ENCODE results near the gene TRAP1. TPM values are rescaled to one million over a fixed set of nuclear protein-coding genes. Genes with fewer than 3 reads are reported as not detected.

Gene TRAP1
- total and polyA plus RNA-seq, 12 donors = 59.8 to 113 (median 87.9) TPM

DNA sequence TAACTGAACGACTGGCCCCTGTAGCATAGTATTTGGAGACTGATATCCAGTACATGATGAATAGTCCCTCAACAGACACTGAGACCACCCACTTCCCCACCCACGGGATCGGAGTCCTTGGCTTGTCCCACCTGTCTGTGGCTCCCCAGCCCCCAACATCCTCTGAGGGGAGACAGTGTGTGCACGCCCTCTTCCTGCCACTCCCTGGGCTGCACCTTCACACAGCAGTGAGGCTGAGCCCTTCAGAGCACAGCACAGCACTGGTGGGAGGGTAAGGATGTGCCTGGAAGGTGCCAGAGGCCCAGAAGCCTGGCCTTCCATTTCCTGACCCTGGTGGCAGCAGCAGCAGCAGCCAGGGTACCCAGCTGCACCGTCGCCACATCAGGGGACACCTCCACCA, 51.8 kb downstream of the TRAP1 start:
- no peak overlapping the region for H3K27ac ChIP-seq
- TF ChIP-seq, protein P1, sequence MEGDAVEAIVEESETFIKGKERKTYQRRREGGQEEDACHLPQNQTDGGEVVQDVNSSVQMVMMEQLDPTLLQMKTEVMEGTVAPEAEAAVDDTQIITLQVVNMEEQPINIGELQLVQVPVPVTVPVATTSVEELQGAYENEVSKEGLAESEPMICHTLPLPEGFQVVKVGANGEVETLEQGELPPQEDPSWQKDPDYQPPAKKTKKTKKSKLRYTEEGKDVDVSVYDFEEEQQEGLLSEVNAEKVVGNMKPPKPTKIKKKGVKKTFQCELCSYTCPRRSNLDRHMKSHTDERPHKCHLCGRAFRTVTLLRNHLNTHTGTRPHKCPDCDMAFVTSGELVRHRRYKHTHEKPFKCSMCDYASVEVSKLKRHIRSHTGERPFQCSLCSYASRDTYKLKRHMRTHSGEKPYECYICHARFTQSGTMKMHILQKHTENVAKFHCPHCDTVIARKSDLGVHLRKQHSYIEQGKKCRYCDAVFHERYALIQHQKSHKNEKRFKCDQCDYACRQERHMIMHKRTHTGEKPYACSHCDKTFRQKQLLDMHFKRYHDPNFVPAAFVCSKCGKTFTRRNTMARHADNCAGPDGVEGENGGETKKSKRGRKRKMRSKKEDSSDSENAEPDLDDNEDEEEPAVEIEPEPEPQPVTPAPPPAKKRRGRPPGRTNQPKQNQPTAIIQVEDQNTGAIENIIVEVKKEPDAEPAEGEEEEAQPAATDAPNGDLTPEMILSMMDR (IDR thresholded peaks at IDR 0.05) = no peak
- no peak for TF ChIP-seq POLR2A (IDR thresholded peaks at IDR 0.05)
- no peak overlapping the region for H3K4me3 ChIP-seq
- DNase-seq = no peak
- intact Hi-C loops (cut with DNase I) = no loop called here
- no peaks in the 10 kb centered on the region for H3K9me3 ChIP-seq (replicated peaks in 1 of 3)
- H3K27me3 ChIP-seq = no peaks in the 10 kb centered on the region
- H3K4me1 ChIP-seq (replicated peaks in 1 of 2) = no peaks in the 10 kb centered on the region
- H3K36me3 ChIP-seq (replicated peaks in 1 of 2) = peaks cover 0 to 36% of the 10 kb centered on the region in 2 donors
- 76 to 86% (median 82%) methylated on average over 6 of the region's 6 CpGs for WGBS, 4 donors

DNA sequence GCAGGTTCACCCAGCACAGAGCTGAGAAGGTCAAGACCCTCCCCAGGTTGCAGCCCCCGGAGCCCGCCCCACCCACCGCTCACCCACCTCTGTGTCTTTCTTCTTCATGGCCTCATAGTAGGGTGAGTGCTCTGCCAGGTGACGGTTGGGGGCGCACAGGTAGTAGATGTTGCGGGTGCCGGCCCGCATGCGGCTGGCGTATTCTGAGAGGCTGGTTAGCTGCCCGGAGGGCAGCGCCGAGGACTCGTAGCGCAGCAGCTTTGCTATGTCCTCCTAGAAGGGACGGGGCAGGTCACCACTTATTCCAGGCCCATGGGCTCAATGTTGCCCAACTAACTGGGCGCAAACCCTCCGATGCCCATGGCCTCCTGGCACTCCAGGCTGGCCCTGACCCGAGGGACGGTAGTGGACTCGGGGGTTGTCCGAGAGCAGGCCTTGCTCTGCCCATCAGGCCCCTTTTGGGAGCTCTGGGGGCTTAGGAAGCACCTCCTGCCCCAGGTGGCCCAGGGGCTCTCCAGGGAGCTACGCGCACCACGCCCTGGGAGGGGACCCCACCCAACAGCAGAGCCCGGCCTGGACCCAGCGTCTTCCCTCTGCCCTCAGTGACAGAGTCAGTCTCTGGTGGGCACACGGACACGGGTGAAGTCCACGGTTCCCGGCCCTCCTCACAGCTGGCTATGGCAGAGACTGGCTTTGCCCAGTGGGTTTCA, 53.0 kb downstream of the TRAP1 start:
- H3K4me1 ChIP-seq (replicated peaks in 1 of 2) = no peaks in the 10 kb centered on the region
- DNase-seq = no peak
- H3K4me3 ChIP-seq = no peak overlapping the region
- 94 to 96% (median 95%) methylated on average over 15 to 31 of the region's 31 CpGs for WGBS, 4 donors
- intact Hi-C loops (cut with DNase I) = no loop called here
- TF ChIP-seq, protein P1 (IDR thresholded peaks at IDR 0.05) = no peak
- TF ChIP-seq POLR2A (IDR thresholded peaks at IDR 0.05) = no peak
- peaks cover 0 to 42% of the 10 kb centered on the region in 2 donors for H3K36me3 ChIP-seq (replicated peaks in 1 of 2)
- H3K27me3 ChIP-seq = no peaks in the 10 kb centered on the region
- no peak overlapping the region for H3K27ac ChIP-seq
- no peaks in the 10 kb centered on the region for H3K9me3 ChIP-seq (replicated peaks in 1 of 3)

DNA sequence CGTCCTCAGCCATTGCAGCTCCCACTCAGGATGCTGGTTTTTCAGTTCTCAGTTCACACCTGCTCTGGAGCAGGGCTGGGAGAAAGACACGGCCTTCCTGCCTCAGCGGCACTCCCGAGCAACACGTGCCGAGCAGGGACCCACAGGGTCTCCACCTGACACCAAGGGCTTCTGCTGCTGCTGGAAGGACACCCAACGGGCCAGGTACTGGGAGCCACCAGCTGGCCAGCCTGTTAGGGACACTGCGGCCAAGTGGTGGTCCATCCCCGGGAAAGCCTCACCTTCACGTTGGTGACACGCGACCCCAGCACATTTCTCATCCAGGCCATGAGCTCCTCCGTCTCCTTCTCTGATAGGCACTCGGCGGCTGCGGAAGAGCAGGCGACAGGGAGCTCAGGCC, 54.7 kb downstream of the TRAP1 start:
- H3K4me3 ChIP-seq = no peak overlapping the region
- H3K27me3 ChIP-seq = no peaks in the 10 kb centered on the region
- TF ChIP-seq POLR2A (IDR thresholded peaks at IDR 0.05) = no peak
- TF ChIP-seq, protein P1 (IDR thresholded peaks at IDR 0.05) = no peak
- H3K4me1 ChIP-seq (replicated peaks in 1 of 2) = no peaks in the 10 kb centered on the region
- no peak overlapping the region for H3K27ac ChIP-seq
- H3K9me3 ChIP-seq (replicated peaks in 1 of 3) = no peaks in the 10 kb centered on the region
- H3K36me3 ChIP-seq (replicated peaks in 1 of 2) = peaks cover 0 to 50% of the 10 kb centered on the region in 2 donors
- 83 to 98% (median 96%) methylated on average over 5 to 17 of the region's 17 CpGs for WGBS, 4 donors
- intact Hi-C loops (cut with DNase I) = no loop called here
- DNase-seq = no peak

DNA sequence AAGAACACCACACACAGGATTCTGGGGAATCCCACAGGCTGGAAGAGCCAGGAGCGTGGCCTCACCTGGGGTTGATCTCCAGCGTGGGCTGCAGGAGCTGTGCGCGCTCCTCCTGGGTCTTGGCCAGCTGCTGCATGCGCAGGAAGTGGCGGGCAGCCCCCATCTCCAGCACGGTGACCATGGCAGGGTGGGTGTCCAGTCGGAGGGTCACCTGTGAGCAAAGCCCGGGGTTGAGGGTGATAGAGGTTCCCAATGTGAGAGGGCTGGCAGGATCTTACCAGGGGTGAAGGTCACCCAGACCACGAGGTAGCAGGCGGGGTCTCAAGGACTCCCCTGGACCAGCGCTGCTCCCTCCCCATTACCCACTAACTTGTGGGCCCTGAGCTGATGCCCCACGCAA, 55.4 kb downstream of the TRAP1 start:
- no peak for DNase-seq
- Histone ChIP-seq H3K27ac (no peak overlapping the region), H3K27me3 (no peaks in the 10 kb centered on the region), H3K36me3 (replicated peaks in 1 of 2) (peaks cover 0 to 56% of the 10 kb centered on the region in 2 donors), H3K4me1 (replicated peaks in 1 of 2) (no peaks in the 10 kb centered on the region), H3K9me3 (replicated peaks in 1 of 3) (no peaks in the 10 kb centered on the region), H3K4me3 (no peak overlapping the region)
- 91 to 100% (median 98%) methylated on average over 4 to 13 of the region's 13 CpGs for whole genome bisulfite sequencing, 4 donors
- intact Hi-C loops (cut with DNase I) = no loop called here
- no peak for TF ChIP-seq POLR2A (IDR thresholded peaks at IDR 0.05)
- TF ChIP-seq, protein P1 (IDR thresholded peaks at IDR 0.05) = no peak

Data from adrenal gland (tissue), 12 donors.